ENCODE measurements around the gene TBKBP1. TPM values are rescaled to one million over a fixed set of nuclear protein-coding genes. Genes with fewer than 3 reads are reported as not detected.

Gene TBKBP1
- total and polyA plus RNA-seq, 9 of the 15 experiments (the other 6 are each of a cell fraction or from before 2014, with no cell fraction given): 0.03 to 15.6 (median 6.8) TPM

DNA sequence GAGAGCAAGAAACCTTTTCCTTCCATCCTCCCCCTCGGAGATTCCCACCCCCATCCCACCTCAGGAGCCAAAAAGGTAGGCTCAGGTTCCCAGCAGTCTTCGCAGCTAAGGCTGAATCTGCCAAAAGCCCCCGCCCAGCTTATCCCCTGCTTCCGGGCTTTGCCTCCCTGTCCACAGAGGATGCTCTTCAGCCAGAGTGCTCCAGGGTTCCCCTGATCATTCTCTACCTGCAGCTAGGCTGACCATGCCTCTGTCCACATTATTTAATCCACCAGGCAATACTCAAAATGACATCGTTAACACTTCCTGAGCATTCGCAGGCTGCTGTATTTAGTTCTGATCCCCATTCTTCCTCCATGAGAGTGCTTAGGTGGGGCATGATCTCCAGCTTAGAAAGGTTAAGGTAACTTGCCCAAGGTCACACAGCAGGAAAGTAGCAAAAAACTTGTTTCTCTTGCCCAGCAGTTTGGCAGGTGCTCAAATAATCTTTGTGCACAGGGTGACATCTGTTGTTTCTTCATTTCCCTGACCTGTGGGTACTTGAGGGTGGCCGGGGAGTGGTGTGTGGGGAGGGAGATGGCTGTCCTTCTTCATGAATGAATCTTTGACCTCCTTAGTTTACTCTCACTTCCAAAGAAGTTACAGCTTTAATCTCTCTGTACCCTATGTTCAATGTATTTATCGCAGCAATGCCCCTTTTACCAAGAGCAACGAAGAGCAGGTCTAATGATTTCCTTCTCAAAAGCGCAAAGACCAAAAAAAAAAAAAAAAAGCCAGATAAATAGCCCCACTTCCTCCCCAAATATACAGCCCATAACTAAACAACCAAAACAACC, 848 bp upstream of the TBKBP1 start:
- ChIA-PET POLR2A (interaction anchor here (0.8 to 2.9 kb wide), 5 partner anchors 9 to 203 kb away, joined by 3 to 16 read pairs (median 3); partner anchors contain the start of gene SP2), CTCF (ENCODE audit: low intra/inter-chr PET ratio) (interaction anchor here (0.5 kb wide), 1 partner anchor 194 kb away, joined by 3 read pairs; no protein-coding TSS in a partner anchor)
- Histone ChIP-seq H2AFZ (ENCODE audit: low read depth, low read length) (peak overlapping the region; percentile 74), H3K4me3 (peak overlapping the region; percentile 77), H3K9me3 (replicated peaks; ENCODE audit: control insufficient read depth, insufficient read depth, low read depth, low read length) (no peaks in the 10 kb centered on the region), H3K79me2 (ENCODE audit: control insufficient read depth, insufficient read depth, low read length) (peaks cover 5% of the 10 kb centered on the region; the same call in 2 of the 3 replicates), H3K27ac (ENCODE audit: extremely low read depth, low read depth, low read length) (no peak overlapping the region; the same call in 2 of the 3 replicates), H3K9ac (ENCODE audit: insufficient read depth in 1 of 2, low read depth in 2 of 2, low read length in 2 of 2) (peak overlapping the region; percentile 59 to 89; a peak in 3 of 4 replicates), H3K27me3 (ENCODE audit: control insufficient read depth in 2 of 2, insufficient read depth in 2 of 2, low read length in 2 of 2) (no peaks in the 10 kb centered on the region), H3K36me3 (ENCODE audit: control insufficient read depth, insufficient read depth, low read length) (no peaks in the 10 kb centered on the region; the same call in 2 of the 3 replicates), H3K4me1 (replicated peaks in 1 of 2; ENCODE audit: control insufficient read depth in 2 of 2, insufficient read depth in 2 of 2, low read length in 2 of 2) (peaks cover 12 to 35% of the 10 kb centered on the region in 2 experiments; a peak in 4 of 5 replicates), H3K9me1 (ENCODE audit: control insufficient read depth, insufficient read depth, low read length) (no peaks in the 10 kb centered on the region), H4K20me1 (replicated peaks; ENCODE audit: control insufficient read depth, insufficient read depth, low read length) (no peaks in the 10 kb centered on the region), H3K4me2 (ENCODE audit: insufficient read depth, low read length) (peak overlapping the region; percentile 64)
- ATAC-seq (0 out of 3 replicates have a peak, but pooled peaks have one; percentile 6), FAIRE-seq (peak; percentile 79), DNase-seq (ENCODE audit: extremely low read depth in 1 of 4, low spot score in 3 of 4) (peak in 1 of 4 experiments; percentile 37)
- TSS peak; percentile 89 for BruUV-seq (replicated peaks)
- 28% methylated on average over 9 of the region's 10 CpGs for WGBS (ENCODE audit: insufficient coverage, low coverage, missing lambda C conversion rate)
- in situ Hi-C loops (cut with MboI): no loop called here
- intact Hi-C loops (cut with micrococcal nuclease): no loop called here
- TF ChIP-seq SMARCE1 (IDR thresholded peaks at IDR 0.05): peak; percentile 11; the same call in 1 of the 2 replicates
- TF ChIP-seq, protein P1, sequence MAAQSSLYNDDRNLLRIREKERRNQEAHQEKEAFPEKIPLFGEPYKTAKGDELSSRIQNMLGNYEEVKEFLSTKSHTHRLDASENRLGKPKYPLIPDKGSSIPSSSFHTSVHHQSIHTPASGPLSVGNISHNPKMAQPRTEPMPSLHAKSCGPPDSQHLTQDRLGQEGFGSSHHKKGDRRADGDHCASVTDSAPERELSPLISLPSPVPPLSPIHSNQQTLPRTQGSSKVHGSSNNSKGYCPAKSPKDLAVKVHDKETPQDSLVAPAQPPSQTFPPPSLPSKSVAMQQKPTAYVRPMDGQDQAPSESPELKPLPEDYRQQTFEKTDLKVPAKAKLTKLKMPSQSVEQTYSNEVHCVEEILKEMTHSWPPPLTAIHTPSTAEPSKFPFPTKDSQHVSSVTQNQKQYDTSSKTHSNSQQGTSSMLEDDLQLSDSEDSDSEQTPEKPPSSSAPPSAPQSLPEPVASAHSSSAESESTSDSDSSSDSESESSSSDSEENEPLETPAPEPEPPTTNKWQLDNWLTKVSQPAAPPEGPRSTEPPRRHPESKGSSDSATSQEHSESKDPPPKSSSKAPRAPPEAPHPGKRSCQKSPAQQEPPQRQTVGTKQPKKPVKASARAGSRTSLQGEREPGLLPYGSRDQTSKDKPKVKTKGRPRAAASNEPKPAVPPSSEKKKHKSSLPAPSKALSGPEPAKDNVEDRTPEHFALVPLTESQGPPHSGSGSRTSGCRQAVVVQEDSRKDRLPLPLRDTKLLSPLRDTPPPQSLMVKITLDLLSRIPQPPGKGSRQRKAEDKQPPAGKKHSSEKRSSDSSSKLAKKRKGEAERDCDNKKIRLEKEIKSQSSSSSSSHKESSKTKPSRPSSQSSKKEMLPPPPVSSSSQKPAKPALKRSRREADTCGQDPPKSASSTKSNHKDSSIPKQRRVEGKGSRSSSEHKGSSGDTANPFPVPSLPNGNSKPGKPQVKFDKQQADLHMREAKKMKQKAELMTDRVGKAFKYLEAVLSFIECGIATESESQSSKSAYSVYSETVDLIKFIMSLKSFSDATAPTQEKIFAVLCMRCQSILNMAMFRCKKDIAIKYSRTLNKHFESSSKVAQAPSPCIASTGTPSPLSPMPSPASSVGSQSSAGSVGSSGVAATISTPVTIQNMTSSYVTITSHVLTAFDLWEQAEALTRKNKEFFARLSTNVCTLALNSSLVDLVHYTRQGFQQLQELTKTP (IDR thresholded peaks at IDR 0.05; ENCODE audit: low read depth in 1 of 2, partially characterized antibody in 2 of 2): peak in 1 of 2 experiments; percentile 36
- TF ChIP-seq, protein P2, sequence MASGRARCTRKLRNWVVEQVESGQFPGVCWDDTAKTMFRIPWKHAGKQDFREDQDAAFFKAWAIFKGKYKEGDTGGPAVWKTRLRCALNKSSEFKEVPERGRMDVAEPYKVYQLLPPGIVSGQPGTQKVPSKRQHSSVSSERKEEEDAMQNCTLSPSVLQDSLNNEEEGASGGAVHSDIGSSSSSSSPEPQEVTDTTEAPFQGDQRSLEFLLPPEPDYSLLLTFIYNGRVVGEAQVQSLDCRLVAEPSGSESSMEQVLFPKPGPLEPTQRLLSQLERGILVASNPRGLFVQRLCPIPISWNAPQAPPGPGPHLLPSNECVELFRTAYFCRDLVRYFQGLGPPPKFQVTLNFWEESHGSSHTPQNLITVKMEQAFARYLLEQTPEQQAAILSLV (tag; IDR thresholded peaks at IDR 0.05): no peak
- TF ChIP-seq PHB2 (IDR thresholded peaks at IDR 0.05; ENCODE audit: low read depth): no peak
- no peak for TF ChIP-seq ZEB2 (IDR thresholded peaks at IDR 0.05)
- TF ChIP-seq MYC (IDR thresholded peaks at IDR 0.05; ENCODE audit: low read depth, low read length): no peak
- TF ChIP-seq MYC (CRISPR knock-in tag; IDR thresholded peaks at IDR 0.05; ENCODE audit: borderline replicate concordance, low read depth): no peak
- peak; percentile 31; the same call in 1 of the 2 replicates for TF ChIP-seq DPF2 (IDR thresholded peaks at IDR 0.05)
- no peak for TF ChIP-seq GABPB2 (CRISPR knock-in tag; conservative IDR thresholded peaks at IDR 0.05)
- 0 out of 2 replicates have a peak, but pooled peaks have one; percentile 38 for TF ChIP-seq FOXP1 (CRISPR knock-in tag; IDR thresholded peaks at IDR 0.05)
- TF ChIP-seq, protein P3, sequence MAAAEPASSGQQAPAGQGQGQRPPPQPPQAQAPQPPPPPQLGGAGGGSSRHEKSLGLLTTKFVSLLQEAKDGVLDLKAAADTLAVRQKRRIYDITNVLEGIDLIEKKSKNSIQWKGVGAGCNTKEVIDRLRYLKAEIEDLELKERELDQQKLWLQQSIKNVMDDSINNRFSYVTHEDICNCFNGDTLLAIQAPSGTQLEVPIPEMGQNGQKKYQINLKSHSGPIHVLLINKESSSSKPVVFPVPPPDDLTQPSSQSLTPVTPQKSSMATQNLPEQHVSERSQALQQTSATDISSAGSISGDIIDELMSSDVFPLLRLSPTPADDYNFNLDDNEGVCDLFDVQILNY (CRISPR knock-in tag; IDR thresholded peaks at IDR 0.05): no peak
- TF ChIP-seq, protein P4, sequence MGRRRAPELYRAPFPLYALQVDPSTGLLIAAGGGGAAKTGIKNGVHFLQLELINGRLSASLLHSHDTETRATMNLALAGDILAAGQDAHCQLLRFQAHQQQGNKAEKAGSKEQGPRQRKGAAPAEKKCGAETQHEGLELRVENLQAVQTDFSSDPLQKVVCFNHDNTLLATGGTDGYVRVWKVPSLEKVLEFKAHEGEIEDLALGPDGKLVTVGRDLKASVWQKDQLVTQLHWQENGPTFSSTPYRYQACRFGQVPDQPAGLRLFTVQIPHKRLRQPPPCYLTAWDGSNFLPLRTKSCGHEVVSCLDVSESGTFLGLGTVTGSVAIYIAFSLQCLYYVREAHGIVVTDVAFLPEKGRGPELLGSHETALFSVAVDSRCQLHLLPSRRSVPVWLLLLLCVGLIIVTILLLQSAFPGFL (CRISPR knock-in tag; IDR thresholded peaks at IDR 0.05): no peak
- TF ChIP-seq KAT8 (IDR thresholded peaks at IDR 0.05; ENCODE audit: low read depth): no peak
- no peak for TF ChIP-seq SIN3B (IDR thresholded peaks at IDR 0.05; ENCODE audit: low read depth)
- TF ChIP-seq PML (IDR thresholded peaks at IDR 0.05; ENCODE audit: low read length): no peak
